GM19035 (cell line): ENCODE data around the gene NMT1.
A peak's percentile ranks its signal among the peaks of the same experiment; 100 is the strongest.
"Not testable (repeated sequence)": the region's sequence is repeated elsewhere in the genome, so short reads cannot be mapped to it uniquely, and the experiment has no call there.

Experiments used
- ATAC-seq: cut with Tn5 transposase; IDR thresholded peaks from one replicate; pipeline ENCODE4 v1.9.1; 2021; ENCODE audit not compliant: unreplicated experiment

The NMT1 gene

DNA sequence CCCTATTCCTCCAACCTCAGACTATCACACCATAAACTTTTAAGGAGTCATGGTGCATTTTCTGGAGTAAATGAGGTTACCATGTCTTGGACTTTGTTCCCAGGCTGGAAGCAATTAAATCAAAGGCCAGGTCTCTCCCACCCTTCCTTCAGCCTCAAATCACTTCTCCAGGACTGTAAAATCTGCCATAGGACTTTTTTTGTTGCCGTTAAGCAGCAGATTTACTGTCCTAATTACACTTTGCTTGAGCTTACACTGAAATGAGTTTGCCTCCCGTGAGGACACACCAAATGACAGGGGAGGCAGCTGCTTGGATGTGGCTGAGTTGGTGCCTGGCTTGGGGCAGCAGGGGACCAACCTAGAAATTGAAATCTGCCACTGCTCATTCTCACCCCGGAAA, 24.4 kb upstream of the NMT1 start:
- ATAC-seq: no peak

DNA sequence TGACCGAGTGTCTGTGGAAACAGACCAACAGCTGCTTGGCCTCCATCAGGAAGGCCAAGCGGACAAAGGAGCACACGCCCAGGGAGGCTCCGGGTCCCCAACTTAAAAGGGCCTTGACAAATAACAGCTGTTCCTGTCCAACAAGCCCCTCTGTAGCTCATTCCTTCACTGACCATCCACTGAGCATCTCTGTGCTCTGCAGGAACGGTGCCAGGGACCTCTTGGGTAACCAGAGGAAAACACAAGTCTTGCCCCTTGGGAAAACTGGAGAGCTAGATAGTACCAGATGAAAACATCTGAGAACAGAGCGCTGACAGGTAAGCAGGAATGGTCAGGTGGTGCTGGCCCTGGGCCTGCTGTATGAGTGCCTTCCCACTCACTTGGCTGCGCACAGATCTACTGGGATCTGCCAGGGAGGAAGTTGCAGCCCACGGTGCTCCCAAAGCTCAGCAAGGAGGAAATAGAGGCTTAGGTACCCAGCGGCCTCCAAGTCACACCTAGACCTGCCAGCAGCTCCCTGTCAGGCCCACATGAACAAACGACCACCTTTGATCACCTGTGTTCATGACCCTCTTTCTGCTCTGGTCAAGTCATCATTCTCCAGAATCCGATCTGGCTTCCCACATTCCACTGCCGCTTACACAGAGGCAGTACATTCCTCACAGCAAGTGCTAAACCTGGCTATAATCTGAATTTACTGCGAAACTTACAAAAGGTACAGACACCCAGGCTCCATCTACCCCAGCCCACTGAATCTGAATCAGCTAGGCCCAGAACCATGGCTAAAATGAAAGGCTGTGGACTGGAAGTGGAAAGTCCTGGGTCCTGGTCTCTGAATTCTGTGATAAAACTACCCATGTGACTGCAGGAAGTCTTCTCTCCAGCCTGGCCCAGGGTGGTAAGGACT, 22.1 kb upstream of the NMT1 start:
- no peak for ATAC-seq

DNA sequence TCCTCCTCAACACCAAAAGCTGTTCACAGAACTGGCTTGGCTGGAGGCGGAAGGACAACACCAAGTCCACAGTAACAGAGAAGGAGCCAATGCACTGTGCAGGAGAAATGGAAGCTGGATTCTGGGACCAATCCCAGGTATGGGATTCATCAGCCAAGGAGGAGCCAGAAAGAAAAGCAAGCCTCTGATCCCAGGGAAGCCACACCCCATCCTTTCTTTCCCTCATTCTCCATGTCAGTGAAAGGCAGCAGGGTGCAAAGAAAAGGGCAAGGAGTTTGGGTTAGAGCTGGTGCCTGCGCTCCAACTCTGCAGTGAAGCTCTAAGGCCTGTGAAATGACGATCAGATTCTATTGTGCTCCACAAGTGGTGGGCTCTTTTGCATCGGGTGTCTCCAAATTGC, 20.7 kb upstream of the NMT1 start:
- ATAC-seq: no peak

DNA sequence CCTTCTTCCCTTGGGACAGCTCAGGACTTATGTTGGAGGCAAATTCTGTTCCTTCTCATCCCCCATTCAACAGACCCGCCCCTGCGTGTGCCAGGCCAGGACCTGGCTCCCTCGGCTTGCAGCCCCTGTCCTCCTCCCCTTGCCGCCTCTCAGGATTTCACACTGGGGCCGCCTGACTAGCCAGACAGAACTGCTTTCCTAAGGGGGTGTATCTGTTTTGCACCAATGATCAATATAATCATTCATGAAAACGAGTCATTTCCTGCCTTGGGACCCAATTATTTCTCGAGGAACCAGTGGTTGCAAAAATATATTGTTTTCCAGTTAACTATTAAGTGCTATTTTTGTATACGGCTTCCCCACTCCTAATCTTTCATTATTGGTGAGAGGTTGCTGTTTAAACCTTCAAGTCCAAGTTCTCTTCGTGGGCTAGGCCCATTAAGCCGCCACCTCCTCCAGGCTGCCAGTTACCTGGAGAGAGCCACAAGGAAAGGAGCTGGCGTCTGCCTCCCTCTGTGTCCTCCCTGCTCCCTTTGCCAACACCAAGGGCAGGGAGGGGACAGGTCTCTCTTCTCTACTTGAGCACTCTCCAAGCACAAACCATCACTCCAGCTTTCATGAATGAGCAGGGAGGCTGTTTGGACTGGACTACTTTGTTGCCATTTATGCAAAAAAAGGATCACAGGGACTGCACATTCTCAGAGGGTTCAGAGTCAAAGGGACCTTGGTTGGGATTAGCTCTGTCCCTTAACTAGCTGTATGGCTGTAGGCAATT, 18.6 kb upstream of the NMT1 start:
- ATAC-seq: no peak

DNA sequence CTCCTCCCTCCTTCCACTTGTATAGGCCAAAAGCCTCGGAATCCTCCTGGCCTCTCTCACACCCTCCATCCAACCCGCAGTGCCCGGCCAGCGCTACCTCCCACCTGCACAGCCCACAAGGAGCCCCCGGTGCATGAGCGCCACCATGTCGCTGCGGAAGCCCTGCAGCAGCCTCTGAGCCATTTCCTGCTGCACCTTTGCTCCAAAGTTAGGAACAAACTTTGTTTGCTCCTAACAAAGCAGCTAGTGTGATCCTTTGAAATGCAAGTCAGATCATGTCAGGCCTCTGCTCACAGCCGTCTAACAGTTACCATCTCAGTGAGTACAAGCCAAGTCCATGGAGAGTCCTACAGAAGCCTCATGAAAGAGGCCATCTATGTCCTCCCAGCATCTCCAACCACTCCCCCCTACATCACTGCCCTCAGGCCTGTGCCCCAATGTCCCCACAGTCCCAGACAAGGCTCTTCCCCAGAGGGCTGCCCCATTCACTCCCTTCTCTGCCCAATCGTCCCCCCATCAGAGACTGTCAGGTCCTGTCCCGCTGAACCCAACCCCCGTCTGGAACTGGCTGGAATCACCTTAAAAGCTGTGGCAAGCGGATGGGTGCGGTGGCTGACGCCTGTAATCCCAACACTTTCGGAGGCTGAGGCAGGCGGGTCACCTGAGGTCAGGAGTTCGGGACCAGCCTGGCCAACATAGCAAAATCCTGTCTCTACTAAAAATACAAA, 17.1 kb upstream of the NMT1 start:
- no peak for ATAC-seq

DNA sequence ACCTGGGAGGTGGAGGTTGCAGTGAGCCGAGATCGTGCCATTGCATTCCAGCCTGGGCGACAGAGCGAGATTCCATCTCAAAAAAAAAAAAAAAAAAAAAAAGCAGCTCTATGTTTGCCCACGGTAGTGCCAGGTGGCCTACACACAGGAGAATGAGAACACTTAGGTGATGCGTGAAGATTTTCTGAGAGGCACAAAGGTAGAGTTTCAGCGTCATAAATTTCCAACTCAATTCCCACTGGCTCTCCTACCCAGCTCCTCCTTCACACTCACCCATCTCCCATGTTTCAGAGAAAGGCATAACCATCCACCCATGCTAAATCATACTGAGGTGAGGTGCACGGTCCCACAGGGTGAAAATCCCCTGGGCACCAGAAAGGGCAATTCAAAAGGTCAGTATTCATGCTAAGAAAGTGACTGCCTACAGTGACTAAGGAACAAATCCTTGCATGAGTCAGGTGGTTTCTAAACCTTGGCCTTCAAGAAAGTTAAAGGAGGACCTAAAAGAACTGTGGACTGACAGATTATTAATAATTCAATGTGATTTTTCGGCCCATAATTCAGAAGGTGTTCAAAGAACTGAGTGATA, 14.5 kb upstream of the NMT1 start:
- no peak for ATAC-seq

DNA sequence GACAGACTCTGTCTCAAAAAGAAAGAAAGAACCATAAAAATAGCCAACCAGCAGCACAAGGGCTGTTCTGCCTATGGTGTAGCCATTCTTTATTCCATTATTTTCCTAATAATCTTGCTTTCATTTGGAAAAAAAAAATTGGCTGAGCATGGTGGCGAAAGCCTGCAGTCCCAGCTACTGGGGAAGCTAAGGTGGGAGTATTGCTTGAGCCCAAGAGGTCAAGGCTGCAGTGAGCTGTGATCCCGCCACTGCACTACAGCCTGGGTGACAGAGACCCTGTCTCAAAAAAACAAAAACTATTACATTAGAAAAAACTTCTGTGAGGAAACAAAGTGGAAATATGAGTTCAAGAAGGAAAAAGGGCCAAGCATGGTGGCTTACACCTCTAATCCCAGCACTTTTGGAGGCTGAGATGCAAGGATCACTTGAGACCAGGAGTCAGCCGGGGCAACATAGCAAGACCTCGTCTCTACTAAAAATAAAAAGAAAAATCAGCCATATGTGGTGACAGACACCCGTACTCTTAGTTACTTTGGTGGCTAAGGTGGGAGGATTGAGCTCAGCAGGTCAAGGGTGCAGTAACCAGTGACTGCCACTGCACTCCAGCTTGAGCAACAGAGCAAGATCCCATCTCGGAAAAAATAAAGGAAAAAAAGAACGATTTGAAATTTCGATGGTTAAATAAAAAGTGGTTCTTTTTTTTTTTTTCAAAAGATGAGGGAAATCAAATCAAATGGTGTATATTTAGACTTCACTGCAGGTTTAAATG, 12.1 kb upstream of the NMT1 start:
- no peak for ATAC-seq

DNA sequence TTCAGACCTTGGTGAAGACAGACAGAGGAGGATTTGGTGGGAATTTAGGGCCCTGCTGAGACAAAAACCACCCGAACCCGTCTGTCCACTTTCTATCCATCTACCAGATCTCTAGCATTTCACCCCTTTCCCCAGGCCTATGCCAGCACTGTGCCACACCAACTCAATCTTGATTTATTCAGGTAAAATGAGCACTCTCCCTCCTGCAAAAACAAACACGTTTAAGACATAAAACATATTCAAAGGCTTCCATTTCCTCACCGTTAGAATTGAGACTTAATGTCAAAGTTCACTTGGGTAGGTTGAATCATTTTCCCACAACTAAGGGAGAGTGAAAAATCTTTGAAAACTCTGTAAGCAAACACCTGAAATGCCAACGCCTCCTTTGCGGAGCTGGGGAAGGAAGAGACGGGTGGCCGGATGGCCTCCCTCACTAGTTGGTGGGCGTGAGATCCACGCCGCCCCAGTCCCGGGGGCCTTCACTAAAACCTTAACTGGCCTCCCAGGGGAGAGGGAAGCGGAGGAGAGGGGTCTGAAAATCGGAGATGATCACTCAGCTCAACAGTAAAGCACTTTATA, 10.5 kb upstream of the NMT1 start:
- peak; percentile 13 for ATAC-seq

DNA sequence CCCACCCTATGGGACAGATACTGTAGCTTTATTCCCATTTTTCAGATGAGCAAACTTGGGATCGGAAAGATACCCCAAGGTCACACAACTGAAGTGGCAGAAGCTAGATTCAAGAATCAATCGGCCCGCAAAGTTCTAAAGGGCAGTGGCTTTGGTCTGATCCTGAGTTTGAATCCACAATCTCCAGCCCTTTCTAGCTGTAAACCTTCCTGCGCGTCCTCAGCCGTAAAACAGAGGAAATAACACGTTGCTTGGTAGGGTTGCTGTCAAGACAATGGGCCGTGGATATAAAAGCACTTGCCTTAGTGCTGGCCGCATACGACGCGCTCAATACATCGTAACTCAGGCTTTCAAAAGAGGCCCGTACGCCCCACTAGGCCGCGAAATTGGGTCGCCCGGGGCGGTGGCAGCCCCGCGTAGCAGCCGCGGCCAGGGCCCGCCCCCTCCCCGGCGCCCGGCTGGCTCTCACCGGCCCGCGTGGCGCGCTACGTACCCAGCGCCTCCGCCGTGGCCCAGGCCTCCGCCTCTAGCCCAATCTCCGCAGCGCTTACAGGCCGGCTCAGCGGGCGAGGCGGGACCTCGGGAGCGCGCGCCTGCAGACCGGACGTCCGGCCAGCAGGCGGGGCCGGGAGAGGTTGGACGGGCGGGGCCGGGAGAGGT, 9.9 kb upstream of the NMT1 start, which contains the start of gene DCAKD:
Gene DCAKD (minus strand): TSS at position 573 of the 660 bp plus-strand sequence. CDS start 16,747 bp downstream, outside the sequence.
- peak; percentile 92 for ATAC-seq

DNA sequence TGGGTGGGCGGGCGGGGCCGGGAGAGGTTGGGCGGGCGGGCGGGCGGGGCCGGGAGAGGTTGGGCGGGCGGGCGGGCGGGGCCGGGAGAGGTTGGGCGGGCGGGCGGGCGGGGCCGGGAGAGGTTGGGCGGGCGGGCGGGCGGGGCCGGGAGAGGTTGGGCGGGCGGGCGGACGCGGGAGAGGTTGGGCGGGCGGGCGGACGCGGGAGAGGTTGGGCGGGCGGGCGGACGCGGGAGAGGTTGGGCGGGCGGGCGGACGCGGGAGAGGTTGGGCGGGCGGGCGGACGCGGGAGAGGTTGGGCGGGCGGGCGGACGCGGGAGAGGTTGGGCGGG, 9.4 kb upstream of the NMT1 start:
- ATAC-seq: not testable (repeated sequence)

DNA sequence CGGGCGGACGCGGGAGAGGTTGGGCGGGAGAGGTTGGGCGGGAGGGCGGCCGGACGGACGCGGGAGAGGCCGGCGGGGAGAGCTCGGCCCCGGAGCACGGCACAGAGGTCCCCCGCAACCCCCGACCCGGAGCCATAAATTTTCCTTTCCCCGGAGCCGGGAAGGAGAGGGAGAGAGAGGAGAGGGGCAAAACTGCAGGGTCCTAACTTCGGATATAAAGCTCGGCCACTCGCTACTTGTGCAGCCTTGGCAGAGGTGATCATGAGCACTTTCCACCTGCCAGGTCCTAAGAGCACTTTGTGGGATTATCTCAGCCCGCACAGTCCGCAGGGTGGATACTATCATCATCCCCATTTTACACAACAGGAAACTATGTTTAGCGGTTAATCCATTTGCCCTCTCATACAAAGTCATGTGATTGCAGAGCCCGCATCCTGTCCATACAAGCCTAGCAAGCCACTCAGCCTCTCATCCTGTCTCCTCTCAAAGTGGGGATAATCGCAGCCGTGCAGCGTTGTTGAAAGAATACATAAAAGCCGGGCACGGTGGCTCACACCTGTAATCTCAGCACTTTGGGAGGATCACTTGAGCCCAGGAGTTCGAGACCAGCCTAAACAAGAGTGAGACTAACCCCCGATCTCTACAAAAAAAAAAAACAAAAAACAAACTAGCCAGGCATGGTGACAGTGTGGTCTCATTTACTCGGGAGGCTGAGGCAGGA, 8.9 kb upstream of the NMT1 start:
- ATAC-seq: peak; percentile 36

DNA sequence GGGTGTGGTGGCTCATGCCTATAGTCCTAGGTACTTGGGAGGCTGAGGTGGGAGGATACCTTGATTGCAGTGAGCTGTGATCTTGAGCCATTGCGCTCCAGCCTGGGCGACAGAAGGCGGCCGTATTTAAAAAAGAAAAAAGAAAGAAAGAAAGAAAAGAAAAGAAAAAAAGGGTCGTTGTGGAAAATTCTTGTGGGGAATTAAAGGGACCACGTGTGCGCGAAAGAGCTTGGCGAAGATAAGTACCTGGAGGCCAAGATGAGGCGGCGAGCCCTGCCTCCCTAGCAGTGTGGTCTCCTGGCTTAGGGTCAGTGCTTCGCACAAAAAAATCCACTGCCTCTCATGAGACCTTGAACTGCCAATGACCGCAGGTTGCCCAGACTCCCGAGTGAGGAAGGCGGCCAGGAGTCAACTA, 728 bp upstream of the NMT1 start:
- ATAC-seq: no peak

DNA sequence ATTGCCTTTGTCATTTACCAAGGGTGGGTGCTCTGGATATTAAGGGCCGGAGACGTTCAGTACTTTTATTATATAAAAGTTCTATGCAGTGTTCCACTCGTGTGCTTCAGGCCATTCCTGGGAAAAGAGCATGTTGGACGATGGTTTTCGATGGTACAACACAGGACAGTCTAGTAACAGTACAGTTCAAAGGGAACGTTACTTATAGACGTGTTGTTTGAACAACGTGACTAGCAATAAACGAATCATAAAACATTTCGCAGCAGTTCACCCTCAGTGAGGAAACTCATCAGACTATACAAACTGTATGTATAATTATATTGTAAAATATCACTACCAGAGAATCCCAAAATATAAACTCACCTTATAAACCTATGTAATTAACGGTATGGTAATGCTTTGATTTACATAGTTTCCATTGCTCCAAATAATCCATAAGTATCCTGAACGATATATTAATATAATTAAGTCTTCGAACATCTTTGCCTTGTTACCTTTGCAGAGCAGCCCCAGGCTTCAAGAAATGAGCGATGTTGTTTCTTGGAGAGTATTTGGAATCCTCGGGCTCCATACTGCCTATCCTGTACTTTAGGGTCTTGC, 589 bp downstream of the NMT1 start:
- no peak for ATAC-seq

DNA sequence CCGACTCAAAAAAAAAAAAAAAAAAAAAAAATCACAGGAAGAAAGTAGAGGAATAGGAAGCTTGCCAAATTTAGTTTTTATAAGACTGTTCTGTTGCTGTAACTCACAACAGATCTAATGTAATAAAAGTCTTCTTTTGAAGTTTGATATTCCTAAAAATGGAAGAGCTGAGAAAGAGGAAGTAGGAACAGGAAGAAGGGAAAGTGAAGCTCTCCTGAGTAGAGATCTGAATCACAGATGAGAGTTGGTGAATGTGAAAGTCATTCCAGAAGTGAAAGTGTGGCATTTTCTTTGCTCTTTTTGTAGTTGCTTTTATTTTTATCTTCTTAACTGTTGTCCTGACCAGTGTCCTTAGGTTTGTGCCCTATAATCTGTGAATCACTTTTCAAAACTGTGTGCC, 2.1 kb downstream of the NMT1 start:
- no peak for ATAC-seq

DNA sequence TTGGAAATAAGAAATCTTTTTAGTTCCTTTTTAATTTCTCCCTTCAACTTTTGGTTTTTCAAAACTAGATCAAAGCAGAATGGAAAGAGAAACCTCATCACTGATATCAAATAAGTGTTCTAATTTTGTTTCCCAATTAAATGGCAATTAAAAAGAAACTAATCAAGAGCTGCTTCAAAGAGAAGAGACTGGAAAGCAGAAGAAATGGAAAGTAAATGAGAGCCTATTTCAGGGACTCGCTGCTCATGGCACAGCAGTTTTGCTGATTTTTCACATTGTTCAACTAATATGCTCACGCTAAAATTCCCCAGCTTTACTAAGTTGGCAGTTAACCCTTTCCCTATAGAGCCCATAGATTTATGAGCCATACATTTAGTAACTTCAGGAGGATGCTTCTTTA, 6.5 kb downstream of the NMT1 start:
- no peak for ATAC-seq

DNA sequence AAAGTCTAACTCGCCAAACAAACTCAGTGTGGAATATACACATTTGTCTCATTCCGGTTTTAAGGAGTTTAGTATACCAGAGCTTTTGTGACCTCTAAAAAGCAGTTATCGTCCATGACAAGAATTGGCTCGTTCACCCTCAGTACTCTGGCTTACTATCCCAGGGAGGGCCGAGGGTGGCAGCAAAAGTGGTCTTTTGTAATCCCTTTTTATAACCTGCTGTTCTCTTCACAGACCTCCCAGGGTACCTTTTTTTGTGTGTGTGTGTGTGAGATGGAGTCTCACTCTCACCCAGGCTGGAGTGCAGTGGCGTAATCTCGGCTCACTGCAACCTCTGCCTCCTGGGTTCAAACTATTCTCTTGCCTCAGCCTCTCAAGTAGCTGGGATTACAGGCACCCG, 8.9 kb downstream of the NMT1 start:
- ATAC-seq: no peak

DNA sequence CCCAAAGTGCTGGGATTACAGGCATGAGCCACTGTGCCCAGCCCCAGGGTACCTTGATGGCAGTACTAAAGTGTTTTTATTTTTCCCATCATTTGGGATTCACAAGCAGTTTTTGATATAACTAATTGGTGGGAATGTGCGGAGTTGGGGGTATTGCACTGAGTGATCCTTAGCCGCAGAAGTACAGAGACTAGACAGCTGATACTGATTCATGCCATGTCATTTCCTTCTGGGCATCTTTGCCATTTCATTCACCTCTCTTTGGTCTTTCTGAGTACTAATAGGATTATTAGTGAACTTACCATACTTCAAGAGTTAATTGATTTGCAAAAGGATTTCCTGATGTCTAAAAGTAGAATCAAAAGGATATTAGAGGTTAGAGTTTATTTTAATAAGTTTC, 9.7 kb downstream of the NMT1 start:
- no peak for ATAC-seq

DNA sequence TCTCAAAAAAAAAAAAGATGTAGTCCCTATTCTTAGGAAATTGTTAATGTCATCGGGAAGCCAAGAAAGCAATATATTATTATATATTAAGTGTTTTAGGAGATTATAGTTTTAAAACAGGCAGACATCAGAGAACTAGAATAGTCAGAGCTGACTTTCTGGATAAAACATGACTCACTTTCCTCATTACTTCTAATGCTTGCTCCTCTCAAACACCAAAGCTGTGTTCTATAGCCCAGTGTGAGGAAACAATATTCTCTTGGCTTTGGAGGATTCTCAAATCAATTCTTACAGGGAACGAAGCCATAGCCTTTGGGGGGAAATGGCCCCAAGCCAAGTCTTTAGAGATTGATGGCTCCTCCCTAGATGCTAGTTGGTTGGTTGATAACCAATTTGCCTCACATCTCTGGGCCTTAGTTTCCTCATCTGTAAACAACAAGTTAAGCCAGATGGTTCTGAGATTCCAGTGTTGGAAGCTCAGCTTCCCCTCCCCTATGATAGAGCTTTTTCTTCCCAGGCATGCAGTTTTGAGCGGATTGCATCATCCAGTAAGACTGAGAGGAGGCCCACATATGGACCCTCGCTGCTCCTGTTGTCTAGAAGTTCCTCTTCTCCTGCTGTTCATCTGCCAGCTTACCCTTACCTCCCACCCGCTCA, 12.4 kb downstream of the NMT1 start:
- ATAC-seq: no peak
